ENCODE measurements around the gene FUT1.
"Not testable (repeated sequence)": the region's sequence is repeated elsewhere in the genome, so short reads cannot be mapped to it uniquely, and the experiment has no call there.

FUT1 gene

GRCh38 chr19:48752496-48753365, at the start of gene FUT1:
Gene FUT1 (minus strand): TSS chr19:48752641. CDS start chr19:48751281, 1,360 bp downstream.
- DNase-seq = no peak

GRCh38 chr19:48799358-48800300, 47.2 kb upstream of the FUT1 start:
- no peak for DNase-seq

- DNase-seq = no peak
Observed at GRCh38 chr19:48798937-48799336, 46.5 kb upstream of the FUT1 start.

GRCh38 chr19:48797103-48797502, 44.7 kb upstream of the FUT1 start:
- DNase-seq = no peak

GRCh38 chr19:48796298-48797083, 44.0 kb upstream of the FUT1 start:
- DNase-seq = no peak

- DNase-seq = no peak
Observed at GRCh38 chr19:48795685-48796070, 43.2 kb upstream of the FUT1 start.

GRCh38 chr19:48795055-48795684, 42.7 kb upstream of the FUT1 start:
- peak; percentile 73 to 84 for DNase-seq

GRCh38 chr19:48794291-48794690, 41.9 kb upstream of the FUT1 start:
- DNase-seq = no peak

GRCh38 chr19:48793271-48793670, 40.8 kb upstream of the FUT1 start:
- DNase-seq = no peak

GRCh38 chr19:48787331-48787730, 34.9 kb upstream of the FUT1 start:
- DNase-seq = not testable (repeated sequence)

- DNase-seq = not testable (repeated sequence)
Observed at GRCh38 chr19:48786422-48786821, 34.0 kb upstream of the FUT1 start.

- DNase-seq = no peak
Observed at GRCh38 chr19:48784527-48784926, 32.1 kb upstream of the FUT1 start.

GRCh38 chr19:48780631-48781391, 28.4 kb upstream of the FUT1 start:
- DNase-seq = no peak

GRCh38 chr19:48779636-48780035, 27.2 kb upstream of the FUT1 start:
- no peak for DNase-seq

- DNase-seq = no peak
Observed at GRCh38 chr19:48777720-48778119, 25.3 kb upstream of the FUT1 start.

GRCh38 chr19:48777139-48777538, 24.7 kb upstream of the FUT1 start:
- no peak for DNase-seq

GRCh38 chr19:48772503-48772953, 20.1 kb upstream of the FUT1 start:
- no peak for DNase-seq

GRCh38 chr19:48770734-48771472, 18.5 kb upstream of the FUT1 start:
- DNase-seq = no peak

- no peak for DNase-seq
Observed at GRCh38 chr19:48770266-48770665, 17.8 kb upstream of the FUT1 start.

- DNase-seq = no peak
Observed at GRCh38 chr19:48768994-48769713, 16.7 kb upstream of the FUT1 start.
